Ascending aorta (tissue), 2 donors: ENCODE measurements around the gene CCDC86. TPM values are rescaled to one million over a fixed set of nuclear protein-coding genes. Genes with fewer than 3 reads are reported as not detected.

Experiments
- DNase-seq, 2 donors: peaks; one replicate each; pipeline ENCODE4 v3.0.0-alpha.2; 2019; ENCODE audit warnings: low spot score in 2 of 2
- H3K27ac ChIP-seq, 2 donors: fragments of 200-600 bp; sonication (generic); one replicate each; pipeline ENCODE4 v1.5.1; 2016 to 2017; ENCODE audit warnings: mild to moderate bottlenecking in 1 of 2
- H3K27me3 ChIP-seq: fragments of 200-600 bp; sonication (generic); one replicate; pipeline ENCODE4 v1.5.1; 2017
- H3K36me3 ChIP-seq, 2 donors: fragments of 200-600 bp; sonication (generic); one replicate each; pipeline ENCODE4 v1.5.1; 2016
- H3K4me1 ChIP-seq, 2 donors: fragments of 200-600 bp; sonication (generic); one replicate each; pipeline ENCODE4 v1.5.1; 2016 to 2017; ENCODE audit warnings: mild to moderate bottlenecking in 1 of 2
- H3K4me3 ChIP-seq, 2 donors: fragments of 200-600 bp; sonication (generic); one replicate each; pipeline ENCODE4 v1.5.1; 2016 to 2017; ENCODE audit warnings: mild to moderate bottlenecking in 1 of 2
- H3K9me3 ChIP-seq, 2 donors: fragments of 200-600 bp; sonication (generic); one replicate each; pipeline ENCODE4 v1.5.1; 2016
- CTCF ChIP-seq, 3 experiments: fragments of 200-600 bp in 2 of 3; fragments of 450-650 bp in 1 of 3; sonication (generic) in 2 of 3; IDR thresholded peaks; one replicate each; pipeline ENCODE4 v1.5.1; 2016 to 2019; ENCODE audit warnings: antibody characterized with exemption in 3 of 3, mild to moderate bottlenecking in 1 of 3, moderate library complexity in 1 of 3
- intact Hi-C: fragments of 100-400 bp; cut with DNase I; formaldehyde crosslinking; loops from one replicate; pipeline ENCODE4 v1.15.1; 2023
- total RNA-seq: library from RNA; depleted of rRNA; stranded (reverse); fragments of >200 nt; gene quantifications from one replicate; pipeline ENCODE4 v1.1.0, GENCODE V29; 2016

CCDC86 gene
- total RNA-seq, 1 donor from 2014 or later, result 16.0 TPM

- intact Hi-C loops, result no loop called here
These were observed 6.0 kb downstream of the CCDC86 start for GRCh38 chr11:60847896-60848295.

GRCh38 chr11:60848714-60849151, 6.8 kb downstream of the CCDC86 start:
- no peak overlapping the region for H3K27ac ChIP-seq
- no peaks in the 10 kb centered on the region for H3K9me3 ChIP-seq
- no peak for DNase-seq
- intact Hi-C loops, result no loop called here
- no peaks in the 10 kb centered on the region for H3K27me3 ChIP-seq
- TF ChIP-seq CTCF (IDR thresholded peaks at IDR 0.05), result no peak
- H3K4me3 ChIP-seq, result no peak overlapping the region
- H3K4me1 ChIP-seq, result peaks cover 0 to 5% of the 10 kb centered on the region in 2 donors
- H3K36me3 ChIP-seq, result peaks cover 27 to 40% of the 10 kb centered on the region in 2 donors

More at GRCh38 chr11:60847896-60848295, 6.0 kb downstream of the CCDC86 start:
- Histone ChIP-seq H3K9me3 (no peaks in the 10 kb centered on the region), H3K36me3 (peaks cover 27 to 40% of the 10 kb centered on the region in 2 donors), H3K27me3 (no peaks in the 10 kb centered on the region), H3K4me3 (no peak overlapping the region), H3K27ac (no peak overlapping the region), H3K4me1 (peaks cover 6 to 11% of the 10 kb centered on the region in 2 donors)
- no peak for DNase-seq
- TF ChIP-seq CTCF (IDR thresholded peaks at IDR 0.05), result no peak

- peaks cover 27 to 40% of the 10 kb centered on the region in 2 donors for H3K36me3 ChIP-seq
- DNase-seq, result no peak
- intact Hi-C loops, result no loop called here
- no peak overlapping the region for H3K4me3 ChIP-seq
- no peak overlapping the region for H3K27ac ChIP-seq
- no peaks in the 10 kb centered on the region for H3K9me3 ChIP-seq
- H3K27me3 ChIP-seq, result no peaks in the 10 kb centered on the region
- no peaks in the 10 kb centered on the region for H3K4me1 ChIP-seq
- TF ChIP-seq CTCF (IDR thresholded peaks at IDR 0.05), result no peak
These were observed 8.0 kb downstream of the CCDC86 start for GRCh38 chr11:60849641-60850520.

- no peak for DNase-seq
- TF ChIP-seq CTCF (IDR thresholded peaks at IDR 0.05), result no peak
- no peak overlapping the region for H3K27ac ChIP-seq
- H3K4me1 ChIP-seq, result no peaks in the 10 kb centered on the region
- intact Hi-C loops, result no loop called here
- no peaks in the 10 kb centered on the region for H3K27me3 ChIP-seq
- no peak overlapping the region for H3K4me3 ChIP-seq
- peaks cover 27 to 40% of the 10 kb centered on the region in 2 donors for H3K36me3 ChIP-seq
- H3K9me3 ChIP-seq, result no peaks in the 10 kb centered on the region
These were observed 9.6 kb downstream of the CCDC86 start for GRCh38 chr11:60851327-60852104.

GRCh38 chr11:60852117-60852981, 10.4 kb downstream of the CCDC86 start:
- Histone ChIP-seq H3K4me1 (no peaks in the 10 kb centered on the region), H3K36me3 (peaks cover 27 to 40% of the 10 kb centered on the region in 2 donors), H3K27me3 (no peaks in the 10 kb centered on the region), H3K9me3 (no peaks in the 10 kb centered on the region), H3K27ac (no peak overlapping the region), H3K4me3 (no peak overlapping the region)
- intact Hi-C loops, result no loop called here
- no peak for TF ChIP-seq CTCF (IDR thresholded peaks at IDR 0.05)
- no peak for DNase-seq
